NCI-H2227 treated with DMSO at 0.1 percent for 48 hours (cell line): ENCODE data around the gene ZC3H8.

Experiments used
- DNase-seq: peaks from one replicate; lab custom pipeline; 2025; lab: John Stamatoyannopoulos, UW

ZC3H8 gene

GRCh38 chr2:112164876-112165275 is 90.0 kb downstream of the ZC3H8 start:
- DNase-seq, result no peak

GRCh38 chr2:112163541-112163981 is 91.3 kb downstream of the ZC3H8 start:
- DNase-seq, result no peak

DNA sequence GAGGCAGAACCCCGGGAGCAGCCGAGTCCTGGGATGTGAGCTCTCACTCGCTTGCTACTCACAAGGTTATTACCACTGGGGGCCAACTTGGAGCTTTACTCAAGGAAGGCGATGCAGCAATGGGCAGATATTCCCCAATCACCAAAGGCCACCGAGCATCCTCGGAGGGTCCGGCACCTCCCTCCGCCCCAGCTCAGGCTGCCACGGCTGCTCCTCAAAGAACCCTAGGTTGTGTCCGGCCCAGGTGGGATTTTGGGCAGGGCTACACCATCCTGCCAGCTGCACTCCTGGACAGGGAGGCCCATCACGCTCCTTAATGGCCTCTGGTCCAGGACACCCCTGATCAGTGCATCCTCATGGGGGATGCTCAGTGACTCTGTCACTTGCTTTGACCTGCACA is 91.9 kb downstream of the ZC3H8 start:
- DNase-seq, result no peak

GRCh38 chr2:112162341-112162740 is 92.5 kb downstream of the ZC3H8 start:
- DNase-seq, result no peak
